ENCODE data around the gene HELLS. TPM values are rescaled to one million over a fixed set of nuclear protein-coding genes. Genes with fewer than 3 reads are reported as not detected.
A peak's percentile ranks its signal among the peaks of the same experiment; 100 is the strongest.

Gene HELLS
- polyA plus RNA-seq, 1 of the 3 experiments (the other 2 are of a cell fraction), result 17.3 TPM

- no peaks in the 10 kb centered on the region; a peak in 2 of 4 replicates for H3K4me1 ChIP-seq (ENCODE audit: control insufficient read depth in 1 of 2, insufficient read depth in 2 of 2, low read depth in 1 of 2, low read length in 1 of 2)
- H3K9me2 ChIP-seq, result no peaks in the 10 kb centered on the region
- H3F3A ChIP-seq (replicated peaks; ENCODE audit: insufficient read depth), result peaks cover 21% of the 10 kb centered on the region
- no peaks in the 10 kb centered on the region for H3K9me3 ChIP-seq
- H3K27me3 ChIP-seq (ENCODE audit: insufficient read depth), result no peaks in the 10 kb centered on the region
- peaks cover 0 to 4% of the 10 kb centered on the region in 2 experiments for H3K36me3 ChIP-seq (replicated peaks in 1 of 2; ENCODE audit: control insufficient read depth in 1 of 2, insufficient read depth in 2 of 2, low read length in 1 of 2)
- DNase-seq, result peak; percentile 55
- H3K9ac ChIP-seq, result peak overlapping the region; percentile 92
- POLR2A ChIA-PET, result interaction anchor here (0.7 kb wide), 2 partner anchors 8 to 17 kb away, joined by 3 read pairs; no protein-coding TSS in a partner anchor
- CTCF ChIA-PET, result interaction anchor here (1.2 kb wide), 1 partner anchor 13 kb away, joined by 3 read pairs; no protein-coding TSS in a partner anchor
- peak overlapping the region; percentile 93 for H2AFZ ChIP-seq (ENCODE audit: low read depth)
- H4K20me1 ChIP-seq (ENCODE audit: insufficient read depth), result no peaks in the 10 kb centered on the region
- WGBS (ENCODE audit: low lambda C conversion rate), result 3% methylated on average over 25 of the region's 25 CpGs
- peak overlapping the region; percentile 99 for H3K4me2 ChIP-seq
- peaks cover 47% of the 10 kb centered on the region for H3K79me2 ChIP-seq (ENCODE audit: insufficient read depth)
- TF ChIP-seq PBX3 (IDR thresholded peaks at IDR 0.05) (0 out of 2 replicates have a peak, but pooled peaks have one; percentile 16), TCF12 (IDR thresholded peaks at IDR 0.05) (no peak)
- H3K27ac ChIP-seq (ENCODE audit: low read depth in 2 of 2, low read length in 1 of 2), result peak overlapping the region; percentile 56 to 95
- H3K4me3 ChIP-seq (ENCODE audit: low read depth in 2 of 2, low read length in 1 of 2), result peak overlapping the region; percentile 59 to 98
Measured at GRCh38 chr10:94546049-94546900, 687 bp downstream of the HELLS start.

- ChIA-PET CTCF (interaction anchor here (1.2 kb wide), 1 partner anchor 13 kb away, joined by 3 read pairs; no protein-coding TSS in a partner anchor), POLR2A (interaction anchor here (0.7 kb wide), 1 partner anchor 16 kb away, joined by 3 read pairs; no protein-coding TSS in a partner anchor)
- TF ChIP-seq FOSL2 (IDR thresholded peaks at IDR 0.05; ENCODE audit: borderline replicate concordance, low read depth) (no peak), TAF1 (IDR thresholded peaks at IDR 0.05; ENCODE audit: borderline replicate concordance, low read depth, low read length) (no peak), NFIC (IDR thresholded peaks at IDR 0.05; ENCODE audit: borderline replicate concordance) (0 out of 2 replicates have a peak, but pooled peaks have one; percentile 16)
- Histone ChIP-seq H3K4me3 (ENCODE audit: low read depth in 2 of 2, low read length in 1 of 2) (peak overlapping the region; percentile 59 to 98), H3K9me2 (no peaks in the 10 kb centered on the region), H3F3A (replicated peaks; ENCODE audit: insufficient read depth) (peaks cover 21% of the 10 kb centered on the region), H3K4me2 (peak overlapping the region; percentile 99), H4K20me1 (ENCODE audit: insufficient read depth) (no peaks in the 10 kb centered on the region), H3K79me2 (ENCODE audit: insufficient read depth) (peaks cover 50% of the 10 kb centered on the region), H3K36me3 (replicated peaks in 1 of 2; ENCODE audit: control insufficient read depth in 1 of 2, insufficient read depth in 2 of 2, low read length in 1 of 2) (peaks cover 0 to 4% of the 10 kb centered on the region in 2 experiments), H3K27ac (ENCODE audit: low read depth in 2 of 2, low read length in 1 of 2) (peak overlapping the region in 1 of 2 experiments; percentile 95; a peak in 1 of 4 replicates), H3K9me3 (no peaks in the 10 kb centered on the region), H3K27me3 (ENCODE audit: insufficient read depth) (no peaks in the 10 kb centered on the region), H3K4me1 (ENCODE audit: control insufficient read depth in 1 of 2, insufficient read depth in 2 of 2, low read depth in 1 of 2, low read length in 1 of 2) (no peaks in the 10 kb centered on the region; a peak in 2 of 4 replicates), H2AFZ (ENCODE audit: low read depth) (peak overlapping the region; percentile 93; the same call in 1 of the 2 replicates), H3K9ac (peak overlapping the region; percentile 92)
- peak; percentile 15 for DNase-seq
- 5% methylated on average over 1 of the region's 1 CpG for WGBS (ENCODE audit: low lambda C conversion rate)
Measured at GRCh38 chr10:94546901-94547185, 1.3 kb downstream of the HELLS start.

GRCh38 chr10:94549221-94549620 lies 3.6 kb downstream of the HELLS start:
- DNase-seq, result no peak
- no peak overlapping the region for H3K27ac ChIP-seq (ENCODE audit: low read depth in 2 of 2, low read length in 1 of 2)
- ChIA-PET POLR2A (no interaction called here), CTCF (no interaction called here)
- no peaks in the 10 kb centered on the region for H3K9me2 ChIP-seq
- H3K27me3 ChIP-seq (ENCODE audit: insufficient read depth), result no peaks in the 10 kb centered on the region
- H4K20me1 ChIP-seq (ENCODE audit: insufficient read depth), result no peaks in the 10 kb centered on the region
- H3K79me2 ChIP-seq (ENCODE audit: insufficient read depth), result peaks cover 64% of the 10 kb centered on the region
- peak overlapping the region; percentile 1; the same call in 1 of the 2 replicates for H3K4me2 ChIP-seq
- H3K4me1 ChIP-seq (ENCODE audit: control insufficient read depth in 1 of 2, insufficient read depth in 2 of 2, low read depth in 1 of 2, low read length in 1 of 2), result no peaks in the 10 kb centered on the region; a peak in 2 of 4 replicates
- peaks cover 23% of the 10 kb centered on the region for H3F3A ChIP-seq (replicated peaks; ENCODE audit: insufficient read depth)
- H3K36me3 ChIP-seq (replicated peaks in 1 of 2; ENCODE audit: control insufficient read depth in 1 of 2, insufficient read depth in 2 of 2, low read length in 1 of 2), result peaks cover 0 to 6% of the 10 kb centered on the region in 2 experiments
- H2AFZ ChIP-seq (ENCODE audit: low read depth), result no peak overlapping the region
- no peaks in the 10 kb centered on the region for H3K9me3 ChIP-seq
- no peak overlapping the region; a peak in 1 of 4 replicates for H3K4me3 ChIP-seq (ENCODE audit: low read depth in 2 of 2, low read length in 1 of 2)
- H3K9ac ChIP-seq, result no peak overlapping the region
- TF ChIP-seq REST (IDR thresholded peaks at IDR 0.05; ENCODE audit: low read depth, low read length) (no peak), POLR2AphosphoS5 (IDR thresholded peaks at IDR 0.05; ENCODE audit: low read depth, low read length) (no peak), JUND (IDR thresholded peaks at IDR 0.05) (no peak), MEF2A (IDR thresholded peaks at IDR 0.05; ENCODE audit: borderline replicate concordance, low read depth) (no peak), MXI1 (IDR thresholded peaks at IDR 0.05; ENCODE audit: low read depth, low read length) (no peak), TCF12 (IDR thresholded peaks at IDR 0.05) (no peak), ZBTB33 (IDR thresholded peaks at IDR 0.05; ENCODE audit: borderline replicate concordance, low read depth) (no peak), FOXJ3 (CRISPR knock-in tag; IDR thresholded peaks at IDR 0.05) (no peak), TEAD4 (IDR thresholded peaks at IDR 0.05; ENCODE audit: borderline replicate concordance, insufficient read depth) (no peak)
